ENCODE measurements around the gene SLC17A8. TPM values are rescaled to one million over a fixed set of nuclear protein-coding genes. Genes with fewer than 3 reads are reported as not detected.

The SLC17A8 gene
- total RNA-seq, 4 donors from 2014 or later = not detected

- H3K27me3 ChIP-seq = no peaks in the 10 kb centered on the region
- intact Hi-C loops (cut with DNase I) = no loop called here
- TF ChIP-seq, protein P1, sequence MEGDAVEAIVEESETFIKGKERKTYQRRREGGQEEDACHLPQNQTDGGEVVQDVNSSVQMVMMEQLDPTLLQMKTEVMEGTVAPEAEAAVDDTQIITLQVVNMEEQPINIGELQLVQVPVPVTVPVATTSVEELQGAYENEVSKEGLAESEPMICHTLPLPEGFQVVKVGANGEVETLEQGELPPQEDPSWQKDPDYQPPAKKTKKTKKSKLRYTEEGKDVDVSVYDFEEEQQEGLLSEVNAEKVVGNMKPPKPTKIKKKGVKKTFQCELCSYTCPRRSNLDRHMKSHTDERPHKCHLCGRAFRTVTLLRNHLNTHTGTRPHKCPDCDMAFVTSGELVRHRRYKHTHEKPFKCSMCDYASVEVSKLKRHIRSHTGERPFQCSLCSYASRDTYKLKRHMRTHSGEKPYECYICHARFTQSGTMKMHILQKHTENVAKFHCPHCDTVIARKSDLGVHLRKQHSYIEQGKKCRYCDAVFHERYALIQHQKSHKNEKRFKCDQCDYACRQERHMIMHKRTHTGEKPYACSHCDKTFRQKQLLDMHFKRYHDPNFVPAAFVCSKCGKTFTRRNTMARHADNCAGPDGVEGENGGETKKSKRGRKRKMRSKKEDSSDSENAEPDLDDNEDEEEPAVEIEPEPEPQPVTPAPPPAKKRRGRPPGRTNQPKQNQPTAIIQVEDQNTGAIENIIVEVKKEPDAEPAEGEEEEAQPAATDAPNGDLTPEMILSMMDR (IDR thresholded peaks at IDR 0.05) = no peak
- TF ChIP-seq POLR2A (IDR thresholded peaks at IDR 0.05) = no peak
- no peak for DNase-seq
- no peak overlapping the region for H3K27ac ChIP-seq
- no peak overlapping the region for H3K4me3 ChIP-seq
- H3K4me1 ChIP-seq = peaks cover 0 to 6% (median 0%) of the 10 kb centered on the region in 3 donors
- H3K36me3 ChIP-seq = no peaks in the 10 kb centered on the region
- WGBS, 2 donors = 69 to 71% methylated on average over 1 of the region's 1 CpG
- H3K9me3 ChIP-seq = no peaks in the 10 kb centered on the region
Observed at GRCh38 chr12:100443434-100443833, 86.6 kb downstream of the SLC17A8 start.

DNA sequence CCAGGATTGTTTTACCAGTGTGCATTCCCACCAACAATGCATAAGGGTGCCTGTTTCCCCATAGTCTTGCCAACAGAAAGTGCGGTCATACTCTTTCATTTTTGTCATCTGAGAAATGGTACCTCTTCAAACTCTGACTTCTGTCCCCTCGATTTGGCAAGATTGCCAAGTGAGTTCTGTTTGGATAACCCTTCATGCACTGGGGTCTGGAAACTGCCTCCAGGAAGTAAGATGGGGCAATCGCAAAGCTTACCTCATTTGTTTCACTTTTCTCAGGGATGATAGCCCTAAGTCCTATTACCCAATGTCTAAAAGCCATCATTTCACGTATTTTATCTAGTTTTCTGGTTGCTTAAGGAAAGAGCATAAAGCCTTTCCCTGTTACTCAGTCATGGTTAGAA, 88.2 kb downstream of the SLC17A8 start:
- Histone ChIP-seq H3K27ac (no peak overlapping the region), H3K36me3 (no peaks in the 10 kb centered on the region), H3K9me3 (no peaks in the 10 kb centered on the region), H3K4me1 (peaks cover 0 to 6% (median 0%) of the 10 kb centered on the region in 3 donors), H3K4me3 (no peak overlapping the region), H3K27me3 (no peaks in the 10 kb centered on the region)
- intact Hi-C loops (cut with DNase I) = no loop called here
- WGBS, 2 donors = 70 to 83% methylated on average over 3 to 4 of the region's 4 CpGs
- no peak for DNase-seq
- no peak for TF ChIP-seq POLR2A (IDR thresholded peaks at IDR 0.05)
- TF ChIP-seq, protein P1 (IDR thresholded peaks at IDR 0.05) = no peak

- no peak for TF ChIP-seq POLR2A (IDR thresholded peaks at IDR 0.05)
- TF ChIP-seq, protein P1 (IDR thresholded peaks at IDR 0.05) = no peak
- intact Hi-C loops (cut with DNase I) = no loop called here
- H3K27me3 ChIP-seq = no peaks in the 10 kb centered on the region
- H3K9me3 ChIP-seq = no peaks in the 10 kb centered on the region
- peaks cover 0 to 6% (median 0%) of the 10 kb centered on the region in 3 donors for H3K4me1 ChIP-seq
- no peak overlapping the region for H3K4me3 ChIP-seq
- DNase-seq = no peak
- WGBS, 2 donors = 11 to 17% methylated on average over 3 of the region's 3 CpGs
- H3K27ac ChIP-seq = no peak overlapping the region
- no peaks in the 10 kb centered on the region for H3K36me3 ChIP-seq
Observed at GRCh38 chr12:100447381-100447780, 90.5 kb downstream of the SLC17A8 start.

GRCh38 chr12:100448656-100449055, 91.8 kb downstream of the SLC17A8 start:
- 44 to 48% methylated on average over 1 of the region's 1 CpG for WGBS, 2 donors
- TF ChIP-seq, protein P1 (IDR thresholded peaks at IDR 0.05) = no peak
- TF ChIP-seq POLR2A (IDR thresholded peaks at IDR 0.05) = no peak

GRCh38 chr12:100450735-100451134, 93.9 kb downstream of the SLC17A8 start:
- Histone ChIP-seq H3K27ac (no peak overlapping the region), H3K4me1 (peaks cover 0 to 18% (median 0%) of the 10 kb centered on the region in 3 donors), H3K27me3 (no peaks in the 10 kb centered on the region), H3K9me3 (no peaks in the 10 kb centered on the region), H3K36me3 (no peaks in the 10 kb centered on the region), H3K4me3 (no peak overlapping the region)
- DNase-seq = no peak
- 21 to 25% methylated on average over 3 of the region's 3 CpGs for WGBS, 2 donors
- TF ChIP-seq, protein P1 (IDR thresholded peaks at IDR 0.05) = no peak
- intact Hi-C loops (cut with DNase I) = no loop called here

More at GRCh38 chr12:100448656-100449055, 91.8 kb downstream of the SLC17A8 start:
- H3K27ac ChIP-seq = no peak overlapping the region
- intact Hi-C loops (cut with DNase I) = no loop called here
- H3K27me3 ChIP-seq = no peaks in the 10 kb centered on the region
- no peak overlapping the region for H3K4me3 ChIP-seq
- no peaks in the 10 kb centered on the region for H3K36me3 ChIP-seq
- H3K4me1 ChIP-seq = peaks cover 0 to 6% (median 0%) of the 10 kb centered on the region in 3 donors
- DNase-seq = no peak
- H3K9me3 ChIP-seq = no peaks in the 10 kb centered on the region
